Activated CD4-positive, CD25-positive, alpha-beta regulatory T cell treated with anti-CD3 and anti-CD28 coated beads, Interleukin-2, amount 50 U/mL, for 16 hours (primary cell): Measurements from ENCODE around the gene LACTBL1.

ENCODE experiments used
- DNase-seq: peaks from one replicate; pipeline ENCODE4 v3.0.0-alpha.2; 2020; ENCODE audit warnings: low read depth, low spot score

The LACTBL1 gene

DNA sequence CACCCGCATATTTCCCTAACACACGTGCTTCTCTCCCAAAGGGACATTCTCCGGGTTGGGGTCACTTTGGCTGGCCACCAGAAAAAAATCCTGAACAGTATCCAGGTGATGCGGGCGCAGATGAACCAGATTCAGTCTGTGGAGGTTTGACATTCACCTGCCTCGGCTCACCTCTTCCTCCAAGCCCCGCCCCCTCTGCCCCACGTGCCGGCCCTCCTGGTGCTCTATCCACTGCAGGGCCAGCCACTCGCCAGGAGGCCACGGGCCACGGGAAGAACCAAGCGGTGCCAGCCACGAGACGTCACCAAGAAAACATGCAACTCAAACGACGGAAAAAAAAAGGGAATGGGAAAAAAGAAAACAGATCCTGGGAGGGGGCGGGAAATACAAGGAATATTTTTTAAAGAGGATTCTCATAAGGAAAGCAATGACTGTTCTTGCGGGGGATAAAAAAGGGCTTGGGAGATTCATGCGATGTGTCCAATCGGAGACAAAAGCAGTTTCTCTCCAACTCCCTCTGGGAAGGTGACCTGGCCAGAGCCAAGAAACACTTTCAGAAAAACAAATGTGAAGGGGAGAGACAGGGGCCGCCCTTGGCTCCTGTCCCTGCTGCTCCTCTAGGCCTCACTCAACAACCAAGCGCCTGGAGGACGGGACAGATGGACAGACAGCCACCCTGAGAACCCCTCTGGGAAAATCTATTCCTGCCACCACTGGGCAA is 59.1 kb downstream of the LACTBL1 start:
- DNase-seq = no peak

DNA sequence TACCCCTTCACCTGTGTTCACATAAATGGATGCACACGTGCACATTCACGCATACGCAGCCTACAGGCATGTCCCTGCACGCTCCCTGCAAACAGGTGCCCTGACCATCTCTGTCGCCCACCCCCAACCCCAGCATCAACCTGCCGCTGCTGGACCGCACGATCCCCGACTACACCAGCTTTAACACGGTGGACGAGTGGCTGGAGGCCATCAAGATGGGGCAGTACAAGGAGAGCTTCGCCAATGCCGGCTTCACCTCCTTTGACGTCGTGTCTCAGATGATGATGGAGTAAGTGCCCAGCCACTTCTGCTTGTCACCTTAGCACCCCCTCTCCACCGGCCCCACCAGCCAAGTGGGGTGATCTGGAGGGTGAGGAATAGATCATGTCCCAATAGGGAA is 60.4 kb downstream of the LACTBL1 start:
- DNase-seq = no peak

DNA sequence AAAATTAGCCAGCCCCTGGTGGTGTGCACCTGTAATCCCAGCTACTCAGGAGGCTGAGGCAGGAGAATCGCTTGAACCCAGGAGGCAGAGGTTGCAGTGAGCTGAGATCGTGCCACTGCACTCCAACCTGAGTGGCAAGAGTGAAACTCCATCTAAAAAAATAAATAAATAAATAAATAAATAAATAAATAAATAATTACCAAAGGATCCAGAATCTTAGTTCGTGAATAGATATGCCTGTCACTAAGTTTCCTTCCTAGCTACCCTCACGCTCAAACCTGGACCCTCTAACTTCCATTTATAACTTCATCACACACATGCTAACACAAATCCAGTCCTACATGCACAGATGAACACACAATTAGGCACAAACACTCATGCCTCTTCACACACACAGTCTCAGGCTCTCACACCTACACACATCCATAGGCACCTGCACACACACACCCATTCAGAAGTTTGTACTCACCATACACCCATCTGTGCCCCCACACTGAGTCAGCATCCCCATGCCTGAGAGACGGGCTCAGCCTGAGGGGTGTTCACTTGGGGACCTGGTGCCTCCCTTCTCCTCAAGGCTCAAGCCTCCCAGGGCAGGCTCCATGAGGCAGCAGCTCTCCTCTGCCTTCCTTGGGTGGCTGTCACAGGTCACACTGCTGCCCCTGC is 61.5 kb downstream of the LACTBL1 start:
- no peak for DNase-seq

DNA sequence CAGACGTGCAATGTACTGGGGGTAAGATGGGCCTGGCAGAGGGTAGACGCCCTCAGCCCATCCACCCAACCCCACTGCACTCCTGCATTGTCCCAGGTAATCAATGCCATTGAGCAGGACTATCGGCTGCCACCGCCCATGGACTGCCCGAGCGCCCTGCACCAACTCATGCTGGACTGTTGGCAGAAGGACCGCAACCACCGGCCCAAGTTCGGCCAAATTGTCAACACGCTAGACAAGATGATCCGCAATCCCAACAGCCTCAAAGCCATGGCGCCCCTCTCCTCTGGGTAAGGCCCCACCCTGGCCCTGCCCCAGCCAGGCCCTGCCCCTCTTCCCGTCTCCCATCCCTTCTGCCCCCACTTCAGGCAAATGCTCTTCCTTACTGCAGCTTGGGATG is 62.4 kb downstream of the LACTBL1 start:
- no peak for DNase-seq

DNA sequence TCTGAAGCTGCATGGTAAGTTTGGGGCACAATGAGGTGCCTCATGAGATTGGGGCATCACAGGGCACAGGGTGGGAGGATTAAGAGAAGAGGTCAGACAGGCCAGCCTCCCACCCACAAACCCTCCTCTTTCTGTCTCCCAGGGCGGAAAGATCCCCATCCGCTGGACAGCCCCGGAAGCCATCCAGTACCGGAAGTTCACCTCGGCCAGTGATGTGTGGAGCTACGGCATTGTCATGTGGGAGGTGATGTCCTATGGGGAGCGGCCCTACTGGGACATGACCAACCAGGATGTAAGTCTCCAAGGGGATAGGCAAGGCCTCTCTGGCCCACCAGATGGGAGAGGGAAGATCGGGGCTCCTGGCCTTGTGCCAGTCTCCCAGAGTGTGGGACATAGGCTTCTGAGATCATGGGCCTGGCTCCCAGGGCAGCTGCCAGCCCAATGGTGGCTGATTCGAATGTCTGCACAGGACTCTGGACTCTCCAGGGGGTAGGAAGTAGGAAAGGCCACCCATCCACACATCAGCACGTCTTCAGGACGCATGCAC is 63.7 kb downstream of the LACTBL1 start:
- DNase-seq = no peak

DNA sequence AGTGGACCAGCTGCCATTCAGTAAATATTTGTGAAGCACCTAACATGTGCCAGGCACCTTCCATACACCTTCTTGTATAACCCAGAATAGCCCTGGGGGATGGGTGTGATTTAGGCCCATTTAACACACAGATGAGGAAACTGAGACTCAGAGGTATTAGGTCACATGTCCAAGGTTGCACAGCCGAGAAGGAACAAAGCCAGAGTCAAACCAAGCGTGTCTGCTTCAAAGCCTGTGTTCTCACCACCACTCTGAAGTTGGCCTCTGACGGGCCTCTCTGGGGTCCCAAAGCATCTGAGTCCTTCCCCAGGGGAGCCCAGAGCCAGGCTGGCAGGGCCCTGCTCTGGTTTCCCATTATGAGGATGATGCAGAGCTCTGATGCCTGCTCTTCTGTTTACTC is 65.1 kb downstream of the LACTBL1 start:
- no peak for DNase-seq

DNA sequence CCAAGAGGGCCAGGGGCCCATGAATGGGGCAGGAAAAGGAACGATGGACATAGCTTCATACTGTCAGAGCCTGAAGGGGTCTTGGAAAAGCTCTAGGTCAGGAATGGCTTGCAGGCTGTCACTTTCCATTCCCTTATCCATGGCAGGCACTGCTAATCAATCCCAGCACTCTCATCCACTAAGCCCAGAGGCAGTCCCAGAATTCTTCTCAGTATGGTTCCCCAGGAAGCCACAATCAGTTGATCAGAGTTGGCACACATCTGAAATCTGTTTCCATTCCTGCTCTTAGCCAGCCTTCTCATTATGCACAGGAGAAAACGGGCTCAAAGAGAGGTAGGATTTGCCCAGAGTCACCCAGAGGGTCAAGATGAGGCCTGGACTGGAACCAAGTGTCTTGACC is 65.7 kb downstream of the LACTBL1 start:
- no peak for DNase-seq

DNA sequence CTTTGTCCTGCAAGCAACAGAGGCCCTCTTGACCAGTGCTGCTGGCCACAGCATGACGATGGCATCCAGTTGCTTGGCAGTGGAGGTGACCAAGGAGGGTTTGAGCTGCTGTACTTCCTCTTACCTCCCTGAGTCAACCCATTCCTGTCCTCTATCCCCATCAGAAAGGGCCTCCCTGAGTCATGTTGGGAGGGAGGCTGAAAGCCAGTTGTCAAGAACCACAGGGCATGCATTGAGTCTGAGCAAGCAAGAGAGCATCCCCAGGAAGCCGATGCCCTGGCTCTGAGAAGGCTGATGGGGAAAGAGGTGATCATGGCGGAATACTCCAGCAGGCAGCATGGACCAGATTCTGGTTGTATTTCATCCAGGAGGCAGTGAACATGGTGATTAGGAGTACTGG is 69.6 kb downstream of the LACTBL1 start:
- DNase-seq = no peak
